Sigmoid colon (tissue), 4 donors: ENCODE results near the gene CDC42SE2.

Source experiments
- EP300 ChIP-seq, 4 donors: sonication (generic); formaldehyde crosslinking; IDR thresholded peaks; one replicate each; pipeline ENCODE4 v1.6.1; 2017; ENCODE audit warnings: antibody characterized with exemption in 4 of 4
- POLR2A ChIP-seq, 2 donors: fragments of 450-650 bp; IDR thresholded peaks; one replicate each; pipeline ENCODE4 v1.6.1; 2016; ENCODE audit warnings: antibody characterized with exemption in 2 of 2, mild to moderate bottlenecking in 2 of 2, moderate library complexity in 2 of 2
- TF ChIP-seq, protein P1 (sequence below), 4 experiments: fragments of 450-650 bp in 3 of 4; fragments of 200-600 bp in 1 of 4; IDR thresholded peaks; one replicate each; pipeline ENCODE4 v1.5.1; 2016 to 2019; ENCODE audit warnings: antibody characterized with exemption in 4 of 4, mild to moderate bottlenecking in 3 of 4, moderate library complexity in 2 of 4

DNA sequence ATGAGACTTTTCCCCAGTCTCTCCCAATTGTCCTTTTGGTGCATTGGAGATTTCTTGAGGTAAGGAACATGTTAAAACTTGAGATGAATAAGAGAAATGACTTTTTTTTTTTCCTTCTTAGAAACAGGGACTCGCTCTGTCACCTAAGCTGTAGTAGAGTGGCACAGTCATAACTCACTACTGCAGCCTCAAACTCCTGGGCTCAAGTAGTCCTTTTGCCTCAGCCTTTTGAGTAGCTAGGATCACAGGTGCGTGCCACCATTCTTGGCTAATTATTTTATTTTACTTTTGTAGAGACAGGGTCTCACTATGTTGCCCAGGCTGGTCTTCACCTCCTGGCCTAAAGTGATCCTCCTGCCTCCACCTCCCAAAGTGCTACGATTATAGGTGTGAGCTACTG, 25.9 kb downstream of the CDC42SE2 start:
- no peak for TF ChIP-seq POLR2A (IDR thresholded peaks at IDR 0.05)
- TF ChIP-seq, protein P1, sequence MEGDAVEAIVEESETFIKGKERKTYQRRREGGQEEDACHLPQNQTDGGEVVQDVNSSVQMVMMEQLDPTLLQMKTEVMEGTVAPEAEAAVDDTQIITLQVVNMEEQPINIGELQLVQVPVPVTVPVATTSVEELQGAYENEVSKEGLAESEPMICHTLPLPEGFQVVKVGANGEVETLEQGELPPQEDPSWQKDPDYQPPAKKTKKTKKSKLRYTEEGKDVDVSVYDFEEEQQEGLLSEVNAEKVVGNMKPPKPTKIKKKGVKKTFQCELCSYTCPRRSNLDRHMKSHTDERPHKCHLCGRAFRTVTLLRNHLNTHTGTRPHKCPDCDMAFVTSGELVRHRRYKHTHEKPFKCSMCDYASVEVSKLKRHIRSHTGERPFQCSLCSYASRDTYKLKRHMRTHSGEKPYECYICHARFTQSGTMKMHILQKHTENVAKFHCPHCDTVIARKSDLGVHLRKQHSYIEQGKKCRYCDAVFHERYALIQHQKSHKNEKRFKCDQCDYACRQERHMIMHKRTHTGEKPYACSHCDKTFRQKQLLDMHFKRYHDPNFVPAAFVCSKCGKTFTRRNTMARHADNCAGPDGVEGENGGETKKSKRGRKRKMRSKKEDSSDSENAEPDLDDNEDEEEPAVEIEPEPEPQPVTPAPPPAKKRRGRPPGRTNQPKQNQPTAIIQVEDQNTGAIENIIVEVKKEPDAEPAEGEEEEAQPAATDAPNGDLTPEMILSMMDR (IDR thresholded peaks at IDR 0.05) = no peak
- no peak for TF ChIP-seq EP300 (IDR thresholded peaks at IDR 0.05)
